Panc1 (cell line): ENCODE results near the gene CMTM8.

Source experiments
- POLR2AphosphoS5 ChIP-seq: IDR thresholded peaks from 2 replicates; pipeline ENCODE4 v1.6.1; 2012; ENCODE audit warnings: mild to moderate bottlenecking, low read depth, low read length, moderate library complexity
- REST ChIP-seq, 2 experiments: IDR thresholded peaks; 2 replicates each; pipeline ENCODE4 v1.6.1; 2011 to 2012; ENCODE audit warnings: low read depth in 2 of 2, control low read depth in 1 of 2, low read length in 1 of 2, mild to moderate bottlenecking in 1 of 2, moderate library complexity in 1 of 2; ENCODE audit not compliant: insufficient read depth in 1 of 2
- SIN3A ChIP-seq: IDR thresholded peaks from 2 replicates; pipeline ENCODE4 v1.6.1; 2012; ENCODE audit warnings: low read depth, mild to moderate bottlenecking, low read length, moderate library complexity, borderline replicate concordance; ENCODE audit not compliant: insufficient read depth
- TF ChIP-seq, protein P1 (sequence below): fragments of 450-650 bp; IDR thresholded peaks from 2 replicates; pipeline ENCODE4 v1.5.1; 2017; ENCODE audit warnings: mild to moderate bottlenecking

DNA sequence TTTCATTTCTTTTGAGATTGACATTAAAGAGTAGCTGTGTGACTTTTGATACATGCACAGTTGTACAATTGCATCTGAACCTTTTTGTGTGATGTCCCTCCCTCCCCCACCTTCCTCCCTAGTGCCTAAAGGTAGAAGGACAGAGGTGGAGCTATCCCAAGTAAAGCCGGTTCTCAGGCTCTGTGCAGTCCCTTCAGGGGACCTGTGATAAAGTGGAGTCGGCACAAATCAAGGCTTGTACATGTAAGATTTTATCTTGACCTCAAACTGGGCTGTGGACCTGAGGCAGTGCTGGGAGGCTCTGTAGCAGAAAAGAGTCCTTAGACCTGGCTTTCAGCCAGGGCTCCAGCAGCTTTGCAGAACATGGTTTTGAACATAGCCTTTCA lies 97.6 kb downstream of the CMTM8 start:
- TF ChIP-seq, protein P1, sequence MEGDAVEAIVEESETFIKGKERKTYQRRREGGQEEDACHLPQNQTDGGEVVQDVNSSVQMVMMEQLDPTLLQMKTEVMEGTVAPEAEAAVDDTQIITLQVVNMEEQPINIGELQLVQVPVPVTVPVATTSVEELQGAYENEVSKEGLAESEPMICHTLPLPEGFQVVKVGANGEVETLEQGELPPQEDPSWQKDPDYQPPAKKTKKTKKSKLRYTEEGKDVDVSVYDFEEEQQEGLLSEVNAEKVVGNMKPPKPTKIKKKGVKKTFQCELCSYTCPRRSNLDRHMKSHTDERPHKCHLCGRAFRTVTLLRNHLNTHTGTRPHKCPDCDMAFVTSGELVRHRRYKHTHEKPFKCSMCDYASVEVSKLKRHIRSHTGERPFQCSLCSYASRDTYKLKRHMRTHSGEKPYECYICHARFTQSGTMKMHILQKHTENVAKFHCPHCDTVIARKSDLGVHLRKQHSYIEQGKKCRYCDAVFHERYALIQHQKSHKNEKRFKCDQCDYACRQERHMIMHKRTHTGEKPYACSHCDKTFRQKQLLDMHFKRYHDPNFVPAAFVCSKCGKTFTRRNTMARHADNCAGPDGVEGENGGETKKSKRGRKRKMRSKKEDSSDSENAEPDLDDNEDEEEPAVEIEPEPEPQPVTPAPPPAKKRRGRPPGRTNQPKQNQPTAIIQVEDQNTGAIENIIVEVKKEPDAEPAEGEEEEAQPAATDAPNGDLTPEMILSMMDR: no peak
- no peak for TF ChIP-seq REST (IDR thresholded peaks at IDR 0.05; ENCODE audit: insufficient read depth in 1 of 2, low read depth in 2 of 2, low read length in 1 of 2)
- TF ChIP-seq POLR2AphosphoS5: no peak
- TF ChIP-seq SIN3A: no peak
